T-helper 9 cell (primary cell): Measurements from ENCODE around the gene HNRNPH3.
"Not testable (repeated sequence)": the region's sequence is repeated elsewhere in the genome, so short reads cannot be mapped to it uniquely, and the experiment has no call there.

Experiments used
- DNase-seq: peaks from one replicate; pipeline ENCODE4 v3.0.0-alpha.2; 2020
- total RNA-seq, 2 donors: gene quantifications; one replicate each; lab custom pipeline; 2026; lab: John Stamatoyannopoulos, UW

Gene HNRNPH3, protein sequence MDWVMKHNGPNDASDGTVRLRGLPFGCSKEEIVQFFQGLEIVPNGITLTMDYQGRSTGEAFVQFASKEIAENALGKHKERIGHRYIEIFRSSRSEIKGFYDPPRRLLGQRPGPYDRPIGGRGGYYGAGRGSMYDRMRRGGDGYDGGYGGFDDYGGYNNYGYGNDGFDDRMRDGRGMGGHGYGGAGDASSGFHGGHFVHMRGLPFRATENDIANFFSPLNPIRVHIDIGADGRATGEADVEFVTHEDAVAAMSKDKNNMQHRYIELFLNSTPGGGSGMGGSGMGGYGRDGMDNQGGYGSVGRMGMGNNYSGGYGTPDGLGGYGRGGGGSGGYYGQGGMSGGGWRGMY
- total RNA-seq = 51.3 to 86.6 reads per million in 2 donors

DNA sequence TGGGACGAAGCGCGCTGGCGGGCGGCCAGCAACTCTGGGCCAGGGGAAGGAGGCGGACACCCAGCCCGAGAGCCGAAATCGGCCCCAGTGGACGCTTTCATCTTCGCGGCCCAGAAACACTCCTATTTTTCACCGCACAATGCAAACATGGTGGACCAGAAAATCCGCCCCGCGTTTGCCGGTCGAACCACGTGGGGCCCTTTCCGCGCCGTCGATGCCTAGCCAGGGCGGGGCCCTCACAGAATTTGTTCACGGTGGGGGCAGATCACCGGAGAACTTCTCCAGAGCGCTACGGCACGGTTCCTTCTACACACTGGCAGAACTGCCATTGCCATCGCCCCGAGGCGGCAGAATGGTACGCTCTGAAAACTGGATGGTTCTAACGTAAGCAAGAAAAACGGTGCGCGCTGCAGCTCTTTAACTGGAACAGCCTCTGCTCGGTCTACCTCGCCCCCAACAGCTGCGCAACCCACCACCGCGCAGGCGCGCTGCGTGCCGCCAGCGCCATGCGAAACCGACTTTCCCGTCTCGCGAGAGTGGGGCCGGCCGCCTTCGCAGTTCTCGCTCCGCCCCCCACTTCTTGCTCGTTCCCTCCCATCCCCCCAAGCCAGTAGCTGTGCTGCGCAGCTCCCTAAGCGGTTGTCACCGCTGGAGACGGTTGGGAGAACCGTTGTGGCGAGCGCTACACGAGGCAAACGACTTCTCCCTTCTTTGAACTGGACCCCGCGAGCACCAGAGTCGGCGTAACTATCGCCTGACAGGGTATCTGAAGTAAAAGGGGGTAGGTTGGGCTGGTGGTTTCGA, at the start of gene HNRNPH3:
HNRNPH3 (plus strand) TSS at position 610 of the 804 bp plus-strand sequence. CDS start 5,158 bp downstream, outside the sequence.
- peak; percentile 98 for DNase-seq

DNA sequence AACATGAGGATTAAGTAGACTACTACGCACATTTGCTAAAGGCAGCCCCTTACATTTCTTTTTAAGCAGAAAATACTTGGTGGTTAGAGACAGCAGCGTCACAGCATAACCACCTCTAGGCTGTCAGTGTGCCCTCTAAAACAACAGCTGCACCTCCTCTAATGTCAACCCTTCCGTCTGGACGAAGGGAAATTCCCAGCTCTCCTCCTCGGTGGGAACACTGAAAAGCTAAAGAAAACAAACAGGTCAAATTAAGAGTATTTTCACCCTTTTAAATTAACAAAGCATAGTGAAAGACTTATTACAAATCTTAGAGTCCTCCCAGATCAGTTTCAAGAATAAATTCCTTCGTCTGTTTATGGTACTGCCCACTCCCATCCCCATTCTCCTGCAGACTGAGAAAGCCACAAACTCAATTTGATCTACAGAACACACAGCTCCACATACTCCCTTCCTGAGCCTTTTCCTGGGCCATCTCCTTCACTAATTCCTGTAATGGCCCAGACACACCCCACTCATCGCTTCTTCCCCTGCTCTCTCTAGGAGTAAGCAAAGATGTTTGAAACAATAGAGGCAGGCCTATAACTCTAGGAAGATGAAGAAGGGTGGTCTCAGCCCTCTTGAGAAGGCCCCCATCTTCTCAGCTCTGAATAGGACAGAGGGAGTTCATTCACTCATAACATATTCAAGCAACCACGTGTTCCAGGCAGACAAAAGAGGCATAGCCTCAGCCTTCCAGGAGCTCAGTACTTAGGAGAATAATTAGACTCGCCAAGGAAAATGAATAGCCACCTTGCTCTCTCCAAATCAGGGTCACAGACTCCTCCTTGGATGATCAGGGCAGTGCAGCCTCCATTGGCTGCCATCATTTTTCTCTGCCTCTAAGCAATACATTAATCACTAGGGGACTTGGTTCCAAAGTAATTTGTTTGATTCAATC, 47.5 kb upstream of the HNRNPH3 start:
- DNase-seq = no peak

DNA sequence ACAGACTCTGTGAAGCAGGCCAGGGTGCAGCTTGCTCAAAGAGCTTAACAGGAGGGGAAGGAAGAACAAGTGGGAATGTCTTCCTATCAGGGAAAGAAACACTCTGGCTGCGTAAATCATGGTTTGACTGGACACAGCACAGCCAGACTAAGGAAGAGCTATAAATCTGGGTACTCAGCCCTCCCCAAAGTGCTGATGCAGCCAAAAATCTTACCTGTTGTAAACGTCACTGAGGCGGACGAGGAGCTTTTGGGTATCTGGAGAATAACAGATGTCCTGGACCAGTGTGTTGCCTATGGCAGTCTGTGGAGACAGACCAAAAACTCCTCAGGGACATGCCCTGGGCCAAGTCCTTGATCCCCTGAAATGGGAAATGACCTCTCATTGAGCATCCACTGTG, 43.1 kb upstream of the HNRNPH3 start:
- no peak for DNase-seq

DNA sequence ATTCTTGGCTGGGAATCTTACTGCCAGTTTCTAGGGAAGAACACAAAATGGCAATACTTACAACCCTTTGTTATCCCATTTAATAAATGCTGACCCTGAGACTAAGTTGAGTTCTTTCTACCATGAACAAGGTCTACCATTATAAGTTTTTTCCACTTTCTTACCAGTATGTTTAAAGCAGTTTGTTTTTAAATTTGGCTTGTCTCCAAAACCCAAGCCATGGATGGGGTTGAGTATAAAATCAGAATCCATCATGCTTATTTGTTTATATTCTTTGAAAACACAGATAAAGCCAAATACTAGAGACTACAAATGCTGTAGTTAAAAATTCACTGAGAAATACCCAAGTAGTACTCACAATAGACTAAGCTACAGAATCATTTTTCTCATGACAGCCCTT, 41.1 kb upstream of the HNRNPH3 start:
- no peak for DNase-seq

DNA sequence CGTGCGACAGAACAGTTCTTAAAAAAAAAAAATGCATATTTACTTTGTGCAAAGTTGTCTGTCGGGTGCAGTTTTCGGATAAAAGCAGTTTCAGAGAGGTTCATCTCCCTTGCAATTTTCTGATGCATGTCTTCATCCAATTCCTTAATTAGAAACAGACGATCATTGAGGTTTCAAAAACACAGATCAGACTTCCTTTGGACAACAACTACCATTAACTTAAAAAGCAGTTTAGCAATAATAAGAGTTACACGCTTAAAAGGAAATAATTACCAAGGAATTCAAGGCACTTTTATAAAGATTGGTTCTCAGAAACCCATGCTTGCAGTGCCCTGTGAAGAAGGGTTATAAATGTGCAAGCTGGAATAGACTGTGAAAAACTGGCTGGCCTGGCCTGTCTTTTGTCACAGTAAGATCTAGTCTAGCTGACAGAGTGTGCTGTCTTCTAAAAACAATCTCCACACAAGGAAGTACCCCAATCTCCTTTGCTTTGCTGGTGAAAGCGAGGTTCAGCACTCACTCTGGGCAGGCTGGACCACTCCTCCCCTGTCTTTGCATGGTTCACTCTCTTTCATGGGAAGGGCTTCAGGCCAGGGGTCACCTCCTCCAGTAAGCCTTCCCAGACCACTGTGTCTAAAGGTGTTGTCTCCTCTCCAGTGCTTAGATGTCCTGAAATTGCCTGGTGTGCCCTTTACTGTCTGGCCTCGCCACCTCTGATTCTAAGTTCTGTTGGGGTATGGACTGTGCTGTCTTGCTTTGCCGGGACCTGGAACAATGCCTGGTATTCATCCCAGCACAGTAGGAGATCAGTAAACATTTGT, 34.8 kb upstream of the HNRNPH3 start:
- no peak for DNase-seq

DNA sequence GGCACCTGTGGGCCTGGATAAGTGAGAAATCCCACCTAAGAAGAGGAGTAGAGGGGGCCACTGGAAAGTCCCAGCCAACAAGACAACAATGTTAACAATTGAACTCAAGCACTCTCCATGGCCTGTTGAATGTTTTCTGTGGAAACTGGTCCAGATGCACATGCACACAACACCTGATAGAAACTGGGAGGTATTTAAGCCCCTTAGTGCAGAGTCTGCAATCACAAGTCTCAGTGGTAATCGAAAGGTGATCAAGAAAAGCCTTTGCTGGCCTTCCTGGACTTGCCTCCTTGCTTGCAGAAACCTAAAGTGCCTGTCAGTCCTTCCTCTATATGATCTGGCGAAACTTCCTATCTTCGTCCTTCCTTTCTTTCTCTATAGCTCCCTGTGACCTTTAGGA, 30.6 kb upstream of the HNRNPH3 start:
- DNase-seq = no peak

DNA sequence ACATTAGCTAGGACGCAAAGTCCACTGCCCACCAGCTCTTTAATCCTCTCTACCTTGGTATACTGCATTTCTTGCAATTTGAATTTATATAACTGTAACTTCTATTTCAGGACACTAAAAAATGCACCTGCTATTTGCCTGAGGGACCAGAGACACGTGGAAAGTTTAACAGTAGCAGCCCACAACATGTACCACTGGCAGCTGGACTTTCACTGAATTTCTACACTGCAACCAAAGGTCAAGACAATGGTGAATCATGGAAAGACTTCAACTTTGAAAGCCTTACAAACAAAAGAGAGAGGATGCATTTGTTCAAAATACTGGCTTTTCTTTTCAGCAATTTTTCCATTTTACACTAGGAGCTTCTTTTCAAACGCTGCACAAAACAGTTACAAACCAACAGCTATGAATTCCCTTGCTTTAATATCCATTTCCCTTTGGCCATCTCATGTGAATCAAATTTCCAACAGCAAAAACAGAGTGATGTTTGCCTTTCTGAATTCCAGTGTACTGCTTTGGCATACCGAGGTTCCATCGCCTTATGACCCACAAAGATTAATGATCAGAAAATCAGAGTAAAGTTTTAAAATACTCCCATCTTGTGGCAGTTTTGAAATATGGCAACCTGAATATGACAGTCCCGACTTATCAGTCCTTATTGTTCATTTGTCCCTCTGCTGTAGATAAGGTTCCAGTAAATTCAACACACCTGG, 29.9 kb upstream of the HNRNPH3 start:
- no peak for DNase-seq

DNA sequence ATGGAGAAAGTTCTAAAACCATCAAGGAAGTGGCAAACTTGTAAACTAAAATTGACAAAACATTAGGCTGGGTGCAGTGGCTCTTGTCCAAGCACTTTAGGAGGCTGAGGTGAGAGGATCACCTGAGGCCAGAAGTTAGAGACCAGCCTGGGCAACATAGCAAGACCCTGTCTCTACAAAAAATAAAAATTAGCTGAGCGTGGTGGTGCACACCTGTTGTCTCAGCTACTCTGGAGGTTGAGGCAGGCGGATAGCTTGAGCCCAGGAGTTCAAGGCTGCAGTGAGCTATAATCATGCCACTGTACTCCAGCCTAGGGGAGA, 29.4 kb upstream of the HNRNPH3 start:
- no peak for DNase-seq

DNA sequence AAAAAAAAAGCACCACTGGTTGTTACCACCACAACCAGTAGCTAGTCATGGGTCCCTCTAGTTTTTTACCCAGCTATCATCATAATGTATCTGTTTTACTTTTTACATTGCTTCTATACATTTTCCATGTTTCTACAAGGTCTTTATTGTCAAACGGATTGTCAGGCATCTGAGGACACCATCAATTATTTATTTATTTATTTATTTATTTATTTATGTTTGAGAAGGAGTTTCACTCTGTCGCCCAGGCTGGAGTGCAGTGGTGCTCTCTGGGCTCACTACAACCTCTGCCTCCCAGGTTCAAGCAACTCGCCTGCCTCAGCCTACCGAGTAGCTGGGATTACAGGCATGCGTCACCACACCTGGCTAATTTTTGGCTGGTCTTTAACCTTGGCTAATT, 29.0 kb upstream of the HNRNPH3 start:
- no peak for DNase-seq

DNA sequence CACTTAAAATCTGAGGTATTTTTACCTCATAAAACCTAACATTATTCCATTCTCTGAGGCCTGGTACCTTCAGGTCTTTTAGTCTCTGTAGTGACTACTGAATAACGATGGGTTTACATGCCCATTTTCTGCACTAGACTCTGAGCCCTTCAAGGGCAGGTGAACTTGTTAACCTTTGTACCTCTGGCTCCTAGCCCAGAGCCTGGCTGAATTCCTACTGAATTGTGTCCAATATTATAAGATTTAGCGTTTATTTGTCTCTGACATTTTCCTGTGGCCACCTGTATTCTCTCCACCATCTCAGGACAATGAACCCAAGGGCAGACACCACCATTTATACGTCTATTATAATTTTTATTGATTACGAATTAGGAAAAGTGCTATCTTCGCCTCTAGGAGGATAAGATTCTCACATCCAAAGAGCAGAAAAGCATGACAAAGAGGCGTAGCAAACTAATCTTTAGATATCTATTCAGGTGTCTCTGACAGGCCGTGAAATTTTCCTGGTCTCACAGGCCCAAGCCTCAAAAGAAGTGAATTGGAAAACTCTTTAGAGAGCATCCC, 27.9 kb upstream of the HNRNPH3 start:
- DNase-seq = no peak

DNA sequence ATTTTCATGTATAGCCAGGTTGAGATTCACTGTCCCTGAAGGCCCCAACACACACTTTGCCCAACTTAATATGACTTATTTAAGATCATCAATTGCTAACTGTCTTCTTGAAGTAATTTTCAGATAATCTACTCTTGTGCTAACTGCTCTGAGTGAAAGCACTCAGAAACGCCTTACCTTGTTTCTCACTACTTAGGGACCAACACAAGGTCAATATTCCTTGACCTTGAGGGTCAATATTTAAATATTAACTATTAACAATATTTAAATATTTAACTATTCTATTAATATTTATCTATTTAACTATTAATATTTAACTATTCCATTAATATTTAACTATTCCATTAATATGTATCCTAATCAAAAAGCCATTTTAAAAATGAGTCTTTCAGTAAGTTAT, 26.0 kb upstream of the HNRNPH3 start:
- DNase-seq = no peak

DNA sequence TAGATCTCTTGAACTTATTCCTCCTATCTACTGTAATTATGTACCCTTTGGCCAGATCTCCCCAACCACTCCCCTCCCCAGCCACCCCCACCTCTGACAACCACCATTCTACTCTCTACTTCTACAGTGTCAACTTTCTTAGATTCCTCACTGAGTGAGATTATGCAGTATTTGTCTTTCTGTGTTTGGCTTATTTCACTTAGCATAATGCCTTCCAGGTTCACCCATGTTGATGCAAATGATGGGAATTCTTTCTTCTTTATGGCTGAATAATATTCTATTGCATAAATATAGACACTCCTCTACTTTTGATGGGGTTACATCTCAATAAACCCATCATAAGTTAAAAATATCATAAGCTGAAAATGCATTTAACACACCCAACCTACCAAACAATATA, 21.3 kb upstream of the HNRNPH3 start:
- DNase-seq = no peak

DNA sequence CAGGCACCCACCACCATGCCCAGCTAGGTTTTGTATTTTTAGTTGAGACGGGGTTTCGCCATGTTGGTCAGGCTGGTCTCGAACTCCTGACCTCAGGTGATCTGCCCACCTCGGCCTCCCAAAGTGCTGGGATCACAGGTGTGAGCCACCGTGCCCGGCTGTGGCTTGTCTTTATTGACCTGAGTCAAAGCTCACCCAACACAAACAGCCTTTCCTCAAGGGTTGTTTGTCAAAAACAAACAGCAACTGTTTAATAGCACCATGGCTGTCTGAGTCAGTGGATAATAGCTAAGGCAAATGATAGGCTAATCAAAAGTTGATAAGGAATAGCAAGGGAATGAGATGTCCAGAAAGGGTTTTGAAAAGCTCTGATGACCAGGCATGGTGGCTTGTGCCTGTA, 16.9 kb upstream of the HNRNPH3 start:
- not testable (repeated sequence) for DNase-seq

DNA sequence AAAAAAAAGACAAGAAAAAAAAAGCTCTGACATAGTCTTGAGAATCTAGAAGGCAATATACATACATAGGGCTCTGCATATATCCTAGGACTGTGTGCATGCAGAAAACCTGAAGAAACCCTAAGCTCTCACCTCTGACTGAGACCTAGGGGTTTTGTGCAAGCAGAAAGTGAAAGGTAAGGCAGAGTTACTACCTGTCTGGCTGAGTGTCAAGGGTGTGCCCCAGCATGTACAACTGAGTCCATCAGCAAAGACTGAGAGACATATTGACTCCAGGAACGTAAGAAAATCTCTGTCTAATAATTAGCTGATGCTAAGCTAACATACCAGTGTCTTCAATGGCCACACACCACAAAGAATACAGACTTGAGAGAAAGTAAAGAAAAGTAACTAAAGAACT, 16.3 kb upstream of the HNRNPH3 start:
- DNase-seq = no peak

DNA sequence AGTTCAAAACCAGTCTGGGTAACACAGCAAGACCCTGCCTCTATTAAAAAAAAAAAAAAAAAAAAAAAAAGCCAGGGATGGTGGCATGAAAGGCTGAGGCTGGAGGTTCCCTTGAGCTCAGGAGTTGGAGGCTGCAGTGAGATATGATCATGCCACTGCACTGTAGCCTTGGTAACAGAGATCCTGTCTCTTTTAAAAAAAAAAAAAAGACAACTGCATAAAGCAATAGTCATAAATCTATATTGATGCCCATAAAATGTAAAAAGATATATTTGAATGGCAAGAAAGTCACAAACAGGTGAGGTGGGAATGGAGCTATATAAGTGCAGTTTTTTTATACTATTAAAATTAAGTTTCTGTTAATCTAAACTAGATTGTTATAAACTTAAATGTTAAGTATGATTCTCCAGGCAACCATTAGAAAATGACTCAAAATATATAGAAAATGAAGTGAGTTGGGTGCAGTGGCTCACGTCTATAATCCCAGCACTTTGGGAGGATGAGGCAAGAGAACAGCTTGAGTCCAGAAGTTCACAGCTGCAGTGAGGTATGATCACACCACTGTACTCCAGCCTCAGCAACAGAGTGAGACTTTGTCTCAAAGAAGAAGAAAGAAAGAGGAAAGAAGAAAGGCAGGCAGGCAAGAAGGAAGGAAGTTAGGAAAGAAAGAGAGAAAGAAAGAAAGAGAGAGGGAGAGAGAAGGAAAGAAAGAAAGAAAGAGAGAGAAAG, 13.4 kb upstream of the HNRNPH3 start:
- DNase-seq = no peak

DNA sequence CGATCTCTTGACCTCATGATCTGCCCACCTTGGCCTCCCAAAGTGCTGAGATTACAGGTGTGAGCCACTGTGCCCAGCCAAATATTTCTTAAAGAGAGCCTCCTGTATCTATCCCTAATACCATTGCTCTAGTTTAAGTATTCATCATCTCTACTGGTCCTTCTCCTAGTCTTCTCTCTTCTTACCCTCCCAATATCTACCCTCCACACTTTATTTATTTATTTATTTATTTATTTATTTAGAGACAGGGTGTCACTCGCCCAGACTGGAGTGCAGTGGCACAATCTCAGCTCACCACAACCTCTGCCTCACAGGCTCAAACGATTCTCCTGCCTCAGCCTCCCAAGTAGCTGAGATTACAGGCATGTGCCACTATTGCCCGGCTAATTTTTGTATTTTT, 7.5 kb upstream of the HNRNPH3 start:
- not testable (repeated sequence) for DNase-seq

DNA sequence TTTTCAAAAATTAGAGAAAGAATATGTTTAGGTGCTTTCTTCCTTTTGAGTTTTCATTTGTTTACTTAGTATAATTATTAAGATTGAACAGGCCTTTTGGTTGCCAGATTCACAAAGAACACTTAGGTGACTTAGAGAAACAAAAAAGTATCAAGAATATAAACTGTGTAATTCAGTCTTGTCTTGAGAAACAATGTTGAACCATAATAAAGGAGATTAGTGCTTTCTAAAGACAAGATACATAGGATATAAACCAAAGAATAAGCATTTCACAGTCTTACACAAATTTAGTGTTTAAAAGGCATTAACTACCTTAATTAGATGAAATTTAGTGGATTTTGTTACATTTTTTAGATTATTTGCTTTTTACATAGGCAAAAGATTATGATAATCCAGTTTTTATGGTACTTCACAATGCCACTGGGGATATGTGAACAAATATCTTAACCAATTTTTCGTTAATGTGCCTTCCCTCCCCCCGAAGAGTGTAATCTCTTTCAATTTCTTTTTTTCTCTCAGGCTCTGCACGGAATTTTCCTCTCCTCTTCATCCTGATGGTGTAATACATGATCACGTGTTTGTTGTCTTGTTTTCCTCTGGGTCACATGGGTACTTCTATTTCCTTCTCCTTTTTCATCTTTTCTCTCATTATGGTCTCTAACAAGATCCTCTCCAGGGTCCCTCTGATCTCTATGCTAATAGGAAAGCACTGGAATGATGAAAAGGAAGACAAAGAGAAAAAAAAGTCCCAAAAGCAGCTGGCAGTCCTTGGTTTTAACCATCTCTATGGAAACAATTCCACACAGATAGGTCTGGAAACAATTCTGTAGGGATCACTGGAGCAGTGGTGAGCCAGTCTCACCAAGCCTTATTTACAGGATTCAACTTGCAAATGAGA, 3.7 kb upstream of the HNRNPH3 start:
- DNase-seq = no peak

DNA sequence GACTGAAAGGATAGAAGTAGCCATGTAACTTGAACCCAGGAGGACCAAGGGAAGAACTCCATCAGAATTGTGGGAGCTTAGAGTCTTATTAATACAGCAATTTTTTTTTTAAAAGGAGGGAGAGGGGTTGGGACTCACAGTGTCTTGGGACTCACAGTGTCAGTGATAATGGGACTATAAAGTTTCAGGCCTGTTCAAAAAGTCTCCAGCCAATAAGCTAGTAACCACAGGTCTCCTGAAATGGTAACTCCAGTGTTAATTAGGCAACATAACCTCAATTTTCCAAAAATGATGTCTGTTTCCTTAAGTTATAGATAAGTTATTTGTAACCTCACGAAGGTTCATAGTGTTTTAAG, 2.4 kb upstream of the HNRNPH3 start:
- no peak for DNase-seq

DNA sequence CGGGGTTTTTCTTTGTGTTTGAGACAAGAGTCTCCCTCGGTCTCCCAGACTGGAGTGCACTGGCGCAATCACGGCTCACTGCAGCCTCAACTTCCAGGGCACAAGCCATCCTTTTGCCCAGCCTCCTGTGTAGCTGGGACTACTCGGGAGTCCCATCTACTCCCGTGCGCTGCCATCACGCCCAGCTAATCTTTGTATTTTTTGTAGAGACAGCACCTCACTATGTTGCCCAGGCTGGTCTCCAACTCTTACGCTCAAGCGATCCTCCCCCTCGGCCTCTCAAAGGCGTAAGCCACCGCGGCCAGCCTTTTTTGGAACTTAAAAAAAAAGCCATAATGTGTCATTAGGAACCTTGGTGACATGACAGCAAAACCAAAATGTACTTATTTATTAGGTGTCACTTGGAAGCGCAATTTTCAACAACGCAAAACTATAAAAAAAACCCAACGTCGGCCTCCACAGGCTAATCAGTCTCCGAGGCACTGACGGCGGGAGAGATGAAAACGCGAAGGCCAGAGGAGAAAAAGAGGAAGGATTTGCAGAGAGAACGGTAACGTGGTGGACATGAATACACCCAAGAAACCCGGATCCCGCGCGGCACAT, 911 bp upstream of the HNRNPH3 start:
- DNase-seq = peak; percentile 1
